Neural progenitor cell (in vitro differentiated cells): ENCODE data around the gene NPTXR. TPM values are rescaled to one million over a fixed set of nuclear protein-coding genes. Genes with fewer than 3 reads are reported as not detected.

ENCODE experiments used
- DNase-seq: peaks from one replicate; pipeline ENCODE4 v3.0.0-alpha.2; 2016; ENCODE audit warnings: low spot score
- H2AFZ ChIP-seq: fragments of 200-600 bp; sonication (generic); replicated peaks from 2 replicates; pipeline ENCODE4 v1.6.1; 2016; ENCODE audit warnings: antibody characterized with exemption
- H3F3A ChIP-seq: fragments of 200-600 bp; sonication (generic); 2 replicates; pipeline ENCODE4 v1.6.1; 2016; ENCODE audit warnings: antibody characterized with exemption, low read depth
- H3K27ac ChIP-seq: fragments of 200-600 bp; sonication (generic); 2 replicates; pipeline ENCODE4 v1.5.1; 2016; ENCODE audit warnings: mild to moderate bottlenecking
- H3K27me3 ChIP-seq: fragments of 200-600 bp; sonication (generic); 2 replicates; pipeline ENCODE4 v1.6.1; 2016; ENCODE audit warnings: mild to moderate bottlenecking, moderate library complexity
- H3K36me3 ChIP-seq: fragments of 200-600 bp; sonication (generic); 2 replicates; pipeline ENCODE4 v1.5.1; 2016
- H3K4me1 ChIP-seq: fragments of 200-600 bp; sonication (generic); 2 replicates; pipeline ENCODE4 v1.6.1; 2016; ENCODE audit warnings: mixed run types
- H3K4me2 ChIP-seq: fragments of 200-600 bp; sonication (generic); 2 replicates; pipeline ENCODE4 v1.6.1; 2016
- H3K4me3 ChIP-seq: fragments of 200-600 bp; sonication (generic); 2 replicates; pipeline ENCODE4 v1.5.1; 2016
- H3K79me2 ChIP-seq: fragments of 200-600 bp; sonication (generic); 2 replicates; pipeline ENCODE4 v1.6.1; 2016; ENCODE audit warnings: low read depth
- H3K9ac ChIP-seq: fragments of 200-600 bp; sonication (generic); 2 replicates; pipeline ENCODE4 v1.6.1; 2016
- H3K9me3 ChIP-seq: fragments of 200-600 bp; sonication (generic); 2 replicates; pipeline ENCODE4 v1.5.1; 2016; ENCODE audit warnings: low read depth
- H4K20me1 ChIP-seq: fragments of 200-600 bp; sonication (generic); 2 replicates; pipeline ENCODE4 v1.6.1; 2016; ENCODE audit warnings: low read depth
- H3K27ac Mint-ChIP-seq: 3 replicates; pipeline ENCODE4 v1.8.0; 2021; ENCODE audit warnings: mixed read lengths
- H3K27me3 Mint-ChIP-seq: 2 replicates; pipeline ENCODE4 v1.8.0; 2022; ENCODE audit warnings: low read depth, mild to moderate bottlenecking, inconsistent platforms, moderate library complexity, mixed read lengths; ENCODE audit not compliant: insufficient read depth
- H3K36me3 Mint-ChIP-seq: 3 replicates; pipeline ENCODE4 v1.8.0; 2021; ENCODE audit warnings: mixed read lengths
- H3K4me1 Mint-ChIP-seq: 3 replicates; pipeline ENCODE4 v1.8.0; 2021; ENCODE audit warnings: mixed read lengths
- H3K4me3 Mint-ChIP-seq: 3 replicates; pipeline ENCODE4 v1.8.0; 2021; ENCODE audit warnings: mild to moderate bottlenecking, moderate library complexity, mixed read lengths
- H3K9me3 Mint-ChIP-seq: 3 replicates; pipeline ENCODE4 v1.8.0; 2020; ENCODE audit warnings: mixed read lengths
- EZH2 ChIP-seq: fragments of 200-600 bp; sonication (generic); IDR thresholded peaks from 2 replicates; pipeline ENCODE4 v1.6.1; 2017; ENCODE audit warnings: antibody characterized with exemption, mild to moderate bottlenecking, moderate library complexity
- EZH2phosphoT487 ChIP-seq: fragments of 200-600 bp; sonication (generic); IDR thresholded peaks from 2 replicates; pipeline ENCODE4 v1.6.1; 2017; ENCODE audit warnings: antibody characterized with exemption
- total RNA-seq: library from RNA; depleted of rRNA; stranded (reverse); fragments of >200 nt; gene quantifications from 2 replicates; pipeline ENCODE4 v1.2.3, GENCODE V29; 2015; ENCODE audit warnings: low replicate concordance
- TF ChIP-seq, protein P1 (sequence below): fragments of 200-600 bp; sonication (generic); IDR thresholded peaks from 2 replicates; pipeline ENCODE4 v1.5.1; 2017; ENCODE audit warnings: antibody characterized with exemption, mild to moderate bottlenecking

The NPTXR gene
- total RNA-seq, 1 donor from 2014 or later, result 0.99 TPM

DNA sequence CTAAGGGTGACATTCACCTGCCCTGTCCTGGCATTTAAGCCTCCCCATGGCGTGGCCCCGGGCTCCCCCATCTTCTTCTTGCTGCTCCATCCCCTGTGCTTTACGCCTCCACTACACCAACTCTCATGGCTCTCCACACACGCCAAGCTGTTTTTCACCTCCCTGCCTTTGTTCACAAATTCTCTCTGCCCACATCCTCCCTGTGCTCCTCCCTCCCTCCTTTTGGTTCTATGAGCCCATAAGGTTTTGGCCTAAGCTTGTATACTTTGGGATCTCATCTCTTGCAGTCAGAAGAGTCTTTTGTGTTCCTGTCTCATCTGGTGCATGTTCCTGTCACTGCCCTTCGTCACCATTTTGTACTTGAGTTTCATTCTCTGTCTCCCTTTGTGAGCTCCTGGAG lies 45.3 kb downstream of the NPTXR start:
- no peak for DNase-seq
- no peaks in the 10 kb centered on the region for H3F3A ChIP-seq
- H3K36me3 Mint-ChIP-seq, result no peaks in the 10 kb centered on the region
- no peaks in the 10 kb centered on the region for H4K20me1 ChIP-seq
- no peak overlapping the region for H3K27ac ChIP-seq
- TF ChIP-seq EZH2, result no peak
- TF ChIP-seq EZH2phosphoT487, result no peak
- TF ChIP-seq, protein P1, sequence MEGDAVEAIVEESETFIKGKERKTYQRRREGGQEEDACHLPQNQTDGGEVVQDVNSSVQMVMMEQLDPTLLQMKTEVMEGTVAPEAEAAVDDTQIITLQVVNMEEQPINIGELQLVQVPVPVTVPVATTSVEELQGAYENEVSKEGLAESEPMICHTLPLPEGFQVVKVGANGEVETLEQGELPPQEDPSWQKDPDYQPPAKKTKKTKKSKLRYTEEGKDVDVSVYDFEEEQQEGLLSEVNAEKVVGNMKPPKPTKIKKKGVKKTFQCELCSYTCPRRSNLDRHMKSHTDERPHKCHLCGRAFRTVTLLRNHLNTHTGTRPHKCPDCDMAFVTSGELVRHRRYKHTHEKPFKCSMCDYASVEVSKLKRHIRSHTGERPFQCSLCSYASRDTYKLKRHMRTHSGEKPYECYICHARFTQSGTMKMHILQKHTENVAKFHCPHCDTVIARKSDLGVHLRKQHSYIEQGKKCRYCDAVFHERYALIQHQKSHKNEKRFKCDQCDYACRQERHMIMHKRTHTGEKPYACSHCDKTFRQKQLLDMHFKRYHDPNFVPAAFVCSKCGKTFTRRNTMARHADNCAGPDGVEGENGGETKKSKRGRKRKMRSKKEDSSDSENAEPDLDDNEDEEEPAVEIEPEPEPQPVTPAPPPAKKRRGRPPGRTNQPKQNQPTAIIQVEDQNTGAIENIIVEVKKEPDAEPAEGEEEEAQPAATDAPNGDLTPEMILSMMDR, result no peak
- H3K4me3 Mint-ChIP-seq, result no peak overlapping the region
- H3K9me3 ChIP-seq, result no peaks in the 10 kb centered on the region
- no peaks in the 10 kb centered on the region for H3K36me3 ChIP-seq
- no peak overlapping the region for H2AFZ ChIP-seq
- no peak overlapping the region for H3K27ac Mint-ChIP-seq
- no peaks in the 10 kb centered on the region for H3K4me1 ChIP-seq
- H3K9me3 Mint-ChIP-seq, result peaks cover 3% of the 10 kb centered on the region
- H3K27me3 Mint-ChIP-seq, result peaks cover 16% of the 10 kb centered on the region
- H3K27me3 ChIP-seq, result peaks cover 14% of the 10 kb centered on the region
- peaks cover 9% of the 10 kb centered on the region for H3K4me1 Mint-ChIP-seq
- H3K79me2 ChIP-seq, result peaks cover under 1% of the 10 kb centered on the region
- no peak overlapping the region for H3K4me2 ChIP-seq
- no peak overlapping the region for H3K9ac ChIP-seq
- H3K4me3 ChIP-seq, result no peak overlapping the region

DNA sequence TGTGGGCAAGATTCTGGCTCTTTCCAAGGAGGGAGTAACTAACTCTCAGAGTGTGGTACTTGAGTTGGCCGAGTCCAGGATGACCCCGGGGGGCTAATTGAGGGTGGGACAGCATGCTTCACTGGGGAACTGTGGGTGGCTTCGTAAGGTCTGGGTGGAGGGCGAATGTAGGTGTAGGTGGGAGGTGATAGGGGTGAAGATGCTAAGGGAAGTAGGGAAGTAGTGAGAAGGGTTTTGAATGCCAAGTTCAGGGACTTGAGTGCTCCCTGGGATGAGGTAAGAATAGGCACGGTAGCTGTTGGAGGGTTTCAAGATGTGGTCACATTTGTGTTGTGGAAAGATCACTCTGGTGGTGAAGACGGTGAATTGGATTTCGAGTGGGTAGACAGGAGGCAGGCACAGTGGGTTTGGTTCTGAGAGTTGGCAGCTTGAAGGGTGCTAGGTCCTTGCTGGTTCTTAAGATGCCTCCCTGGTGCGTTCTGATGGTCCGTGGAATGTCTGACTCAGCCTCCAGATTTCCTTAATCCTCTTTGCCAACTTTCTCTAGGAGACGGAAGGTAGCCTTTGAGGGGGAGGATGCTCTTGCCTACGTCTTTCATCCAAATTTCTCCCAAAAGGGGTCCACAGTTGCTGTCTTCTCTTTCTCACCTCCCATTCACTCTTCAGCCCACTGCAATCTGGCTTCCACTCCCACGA lies 47.4 kb downstream of the NPTXR start:
- Histone ChIP-seq H2AFZ (no peak overlapping the region), H3K79me2 (peaks cover 4% of the 10 kb centered on the region), H3K27me3 (peaks cover 5% of the 10 kb centered on the region), H3K36me3 (no peaks in the 10 kb centered on the region), H3K9ac (no peak overlapping the region), H3K4me1 (peaks cover 6% of the 10 kb centered on the region), H4K20me1 (no peaks in the 10 kb centered on the region), H3K27ac (no peak overlapping the region), H3F3A (no peaks in the 10 kb centered on the region), H3K9me3 (no peaks in the 10 kb centered on the region), H3K4me2 (no peak overlapping the region), H3K4me3 (no peak overlapping the region)
- Mint-ChIP-seq H3K27ac (no peak overlapping the region), H3K9me3 (peaks cover 3% of the 10 kb centered on the region), H3K27me3 (peaks cover 12% of the 10 kb centered on the region), H3K4me3 (no peak overlapping the region), H3K4me1 (peaks cover 16% of the 10 kb centered on the region), H3K36me3 (no peaks in the 10 kb centered on the region)
- DNase-seq, result no peak
- TF ChIP-seq EZH2, result no peak
- TF ChIP-seq, protein P1, result no peak
- no peak for TF ChIP-seq EZH2phosphoT487

DNA sequence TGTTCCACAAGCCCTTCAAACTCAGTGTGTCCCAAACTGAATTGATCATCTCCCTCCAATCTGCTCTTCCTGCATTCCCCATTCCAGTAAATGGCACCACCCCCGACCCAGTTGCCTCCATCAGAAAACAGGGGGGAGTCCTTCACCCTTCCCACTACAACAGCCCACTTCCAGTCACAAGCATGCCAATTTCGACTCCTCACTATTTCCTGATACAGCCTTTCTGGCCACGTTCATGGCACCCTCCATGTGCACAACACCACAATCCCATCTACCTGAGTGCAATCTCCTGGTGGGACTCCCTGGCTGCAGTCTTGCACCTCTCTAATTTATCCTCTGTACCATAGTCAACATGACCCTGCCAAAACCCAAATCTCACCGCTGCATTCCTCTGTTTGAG lies 48.3 kb downstream of the NPTXR start:
- H3K27ac ChIP-seq, result no peak overlapping the region
- no peaks in the 10 kb centered on the region for H3K36me3 ChIP-seq
- Mint-ChIP-seq H3K4me3 (peak overlapping the region; percentile 31), H3K27ac (no peak overlapping the region), H3K9me3 (peaks cover 3% of the 10 kb centered on the region), H3K36me3 (no peaks in the 10 kb centered on the region), H3K4me1 (peaks cover 16% of the 10 kb centered on the region), H3K27me3 (peaks cover 12% of the 10 kb centered on the region)
- H3K4me2 ChIP-seq, result no peak overlapping the region
- peaks cover 6% of the 10 kb centered on the region for H3K4me1 ChIP-seq
- H3K9me3 ChIP-seq, result no peaks in the 10 kb centered on the region
- no peak overlapping the region for H3K4me3 ChIP-seq
- TF ChIP-seq, protein P1, result no peak
- no peaks in the 10 kb centered on the region for H3F3A ChIP-seq
- peaks cover 4% of the 10 kb centered on the region for H3K79me2 ChIP-seq
- H2AFZ ChIP-seq, result no peak overlapping the region
- H4K20me1 ChIP-seq, result no peaks in the 10 kb centered on the region
- DNase-seq, result no peak
- no peak overlapping the region for H3K9ac ChIP-seq
- peaks cover 5% of the 10 kb centered on the region for H3K27me3 ChIP-seq
